ENCODE results near the gene MYBPHL.

MYBPHL gene

DNA sequence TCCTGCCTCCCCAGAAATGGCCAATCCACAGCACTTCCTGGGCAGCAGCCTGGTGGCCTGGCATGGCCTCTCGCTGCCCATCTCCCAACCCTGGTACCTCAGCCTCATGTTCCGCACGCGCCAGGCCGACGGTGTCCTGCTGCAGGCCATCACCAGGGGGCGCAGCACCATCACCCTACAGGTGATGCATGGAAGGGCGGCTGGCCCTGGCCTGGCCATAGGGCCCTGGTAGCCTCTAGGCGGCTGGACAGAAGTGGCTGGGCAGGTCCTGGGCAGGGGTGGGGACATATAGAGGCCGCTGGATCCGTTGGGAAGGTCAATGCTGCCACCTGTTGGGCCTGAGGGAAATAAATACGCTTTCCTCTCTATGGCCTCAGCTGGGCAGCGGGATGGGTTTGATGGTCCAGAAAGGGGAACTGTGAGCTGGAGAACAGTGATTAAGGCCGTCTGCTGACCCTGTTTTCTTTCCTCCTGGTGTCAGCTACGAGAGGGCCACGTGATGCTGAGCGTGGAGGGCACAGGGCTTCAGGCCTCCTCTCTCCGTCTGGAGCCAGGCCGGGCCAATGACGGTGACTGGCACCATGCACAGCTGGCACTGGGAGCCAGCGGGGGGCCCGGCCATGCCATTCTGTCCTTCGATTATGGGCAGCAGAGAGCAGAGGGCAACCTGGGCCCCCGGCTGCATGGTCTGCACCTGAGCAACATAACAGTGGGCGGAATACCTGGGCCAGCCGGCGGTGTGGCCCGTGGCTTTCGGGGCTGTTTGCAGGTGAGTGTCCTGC is 43.0 kb downstream of the MYBPHL start:
- peak in 12 of 14 donors; percentile 39 to 87 (median 79) for DNase-seq

DNA sequence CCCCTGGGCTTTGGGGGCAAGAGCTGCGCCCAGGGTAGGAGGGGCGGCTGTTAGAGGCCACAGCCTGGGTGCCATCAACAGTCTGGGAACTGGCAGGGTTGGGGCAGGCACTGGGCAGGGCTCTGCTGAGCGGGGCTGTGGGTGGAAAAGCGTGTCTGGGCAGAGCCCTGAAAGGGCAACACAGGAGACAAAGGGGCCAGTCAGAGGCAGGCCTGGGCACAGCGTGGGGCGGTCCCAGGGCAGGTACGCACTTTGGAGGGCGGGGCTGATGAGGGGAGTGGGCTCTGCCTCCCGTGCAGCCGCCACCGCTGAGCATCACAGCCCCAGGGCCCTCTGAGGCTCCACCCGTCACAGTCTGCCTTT is 43.6 kb downstream of the MYBPHL start:
- no peak for DNase-seq

DNA sequence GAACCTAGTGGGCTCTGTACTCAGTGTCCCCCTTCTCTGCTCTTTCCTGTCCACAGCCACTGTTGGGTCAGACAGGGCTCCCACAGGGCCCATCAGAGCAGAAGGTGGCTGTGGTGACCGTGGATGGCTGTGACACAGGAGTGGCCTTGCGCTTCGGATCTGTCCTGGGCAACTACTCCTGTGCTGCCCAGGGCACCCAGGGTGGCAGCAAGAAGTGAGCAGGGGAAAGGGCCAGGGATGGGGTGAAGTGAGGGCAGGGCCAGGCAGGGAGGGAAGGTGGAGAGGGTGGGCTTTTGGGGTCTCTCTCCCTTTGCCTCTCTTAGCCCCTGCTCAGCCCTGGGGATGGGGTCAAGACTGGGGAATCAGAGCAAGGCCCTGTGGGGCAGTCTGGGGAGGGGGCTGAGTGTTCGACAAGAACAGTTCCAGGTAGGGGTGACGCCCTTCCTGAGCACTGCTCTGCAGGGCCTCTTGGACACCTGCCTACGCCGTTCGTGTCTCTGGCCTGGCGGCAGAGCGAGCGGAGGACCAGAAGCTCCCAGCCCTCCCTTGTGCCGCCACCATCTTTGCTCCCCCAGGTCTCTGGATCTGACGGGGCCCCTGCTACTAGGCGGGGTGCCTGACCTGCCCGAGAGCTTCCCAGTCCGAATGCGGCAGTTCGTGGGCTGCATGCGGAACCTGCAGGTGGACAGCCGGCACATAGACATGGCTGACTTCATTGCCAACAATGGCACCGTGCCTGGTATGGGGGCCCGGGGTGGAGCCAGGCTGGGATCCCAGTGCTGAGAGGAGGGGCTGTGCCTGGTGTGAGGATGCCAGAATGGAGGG is 44.4 kb downstream of the MYBPHL start:
- no peak for DNase-seq

GRCh38 chr1:109261578-109261977 is 45.2 kb downstream of the MYBPHL start:
- DNase-seq: no peak

GRCh38 chr1:109261006-109261405 is 45.8 kb downstream of the MYBPHL start:
- DNase-seq: no peak

- DNase-seq: no peak
Measured at GRCh38 chr1:109259674-109260557, 46.9 kb downstream of the MYBPHL start.

DNA sequence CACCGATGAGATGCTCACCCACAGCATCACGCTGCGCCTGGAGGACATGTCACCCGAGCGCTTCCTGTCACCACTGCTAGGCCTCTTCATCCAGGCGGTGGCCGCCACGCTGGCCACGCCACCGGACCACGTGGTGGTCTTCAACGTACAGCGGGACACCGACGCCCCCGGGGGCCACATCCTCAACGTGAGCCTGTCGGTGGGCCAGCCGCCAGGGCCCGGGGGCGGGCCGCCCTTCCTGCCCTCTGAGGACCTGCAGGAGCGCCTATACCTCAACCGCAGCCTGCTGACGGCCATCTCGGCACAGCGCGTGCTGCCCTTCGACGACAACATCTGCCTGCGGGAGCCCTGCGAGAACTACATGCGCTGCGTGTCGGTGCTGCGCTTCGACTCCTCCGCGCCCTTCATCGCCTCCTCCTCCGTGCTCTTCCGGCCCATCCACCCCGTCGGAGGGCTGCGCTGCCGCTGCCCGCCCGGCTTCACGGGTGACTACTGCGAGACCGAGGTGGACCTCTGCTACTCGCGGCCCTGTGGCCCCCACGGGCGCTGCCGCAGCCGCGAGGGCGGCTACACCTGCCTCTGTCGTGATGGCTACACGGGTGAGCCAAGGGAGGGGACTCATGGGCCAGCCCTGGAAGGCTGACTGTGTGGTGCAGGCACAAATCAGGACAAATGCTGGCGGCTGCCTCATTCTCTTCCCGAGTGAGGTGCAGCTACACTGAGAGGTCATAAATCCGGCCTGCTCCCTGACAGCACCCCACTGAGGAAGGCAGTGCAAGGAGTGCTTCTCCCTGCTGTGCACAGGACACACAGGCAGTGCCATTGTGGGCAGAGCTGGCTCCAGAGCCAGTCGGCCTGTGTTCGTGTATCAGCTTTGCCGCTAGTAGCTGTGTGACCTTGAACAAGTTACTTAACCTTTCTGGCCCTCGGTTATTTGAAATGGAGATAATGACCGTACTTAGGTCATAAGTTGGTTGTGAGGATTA is 48.0 kb downstream of the MYBPHL start:
- no peak for DNase-seq

DNA sequence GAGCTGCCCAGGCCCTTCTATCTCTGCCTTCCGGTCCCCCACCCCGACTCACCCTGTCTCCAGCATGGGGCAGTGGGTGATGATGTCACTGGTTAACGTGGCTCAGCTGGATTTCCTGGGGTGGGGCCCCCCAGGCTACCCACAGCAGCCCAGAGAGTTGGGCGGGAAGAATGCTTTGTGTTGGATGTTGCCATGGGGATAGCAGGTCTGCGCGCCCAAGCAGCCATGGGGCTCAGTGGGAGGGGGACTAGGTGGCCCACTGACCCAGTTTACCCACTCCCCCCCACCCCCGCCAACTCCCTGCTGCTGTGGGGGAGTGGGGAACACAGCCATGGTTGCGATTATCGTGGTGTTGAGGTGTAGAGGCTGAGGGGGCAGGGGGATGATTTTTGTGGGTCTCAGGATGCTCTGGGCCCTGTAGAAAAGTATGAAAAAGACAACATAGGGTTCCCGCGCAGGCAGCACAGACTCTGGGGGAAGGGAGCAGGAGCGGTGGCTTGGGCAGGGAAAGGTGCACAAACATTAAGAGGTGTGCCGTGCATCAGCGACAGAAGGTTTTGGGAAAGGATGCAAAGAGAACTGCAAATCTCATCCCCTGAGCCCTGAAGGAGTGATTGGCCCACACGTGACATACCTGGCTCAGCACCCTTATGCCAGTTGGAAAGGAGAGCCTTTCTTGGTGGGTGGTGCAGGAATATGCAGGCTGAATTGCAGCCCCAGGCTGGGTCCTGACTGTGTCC is 49.0 kb downstream of the MYBPHL start:
- DNase-seq: no peak

- DNase-seq: no peak
Measured at GRCh38 chr1:109256971-109257681, 49.7 kb downstream of the MYBPHL start.

- DNase-seq: no peak
Measured at GRCh38 chr1:109256085-109256484, 50.7 kb downstream of the MYBPHL start.

DNA sequence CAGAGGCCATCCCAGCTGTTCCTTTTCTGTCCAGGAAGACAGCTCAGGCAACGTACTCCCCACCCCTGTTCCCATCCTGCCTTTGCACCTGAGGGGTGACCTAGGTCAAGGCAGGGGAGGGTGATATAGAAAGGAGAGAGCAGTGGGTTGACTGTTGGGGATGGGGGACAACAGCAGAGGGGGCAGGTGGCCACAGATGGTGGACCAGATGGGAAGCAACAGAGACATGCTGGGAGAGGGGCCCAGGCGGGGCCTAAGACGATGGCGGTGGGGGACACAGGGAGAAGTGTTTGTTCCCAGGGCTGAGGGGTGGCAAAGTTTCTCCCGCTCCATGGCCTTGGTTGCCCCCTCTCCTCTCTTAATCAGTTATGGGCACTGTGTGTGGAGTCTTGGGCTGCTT is 51.1 kb downstream of the MYBPHL start:
- DNase-seq: no peak

DNA sequence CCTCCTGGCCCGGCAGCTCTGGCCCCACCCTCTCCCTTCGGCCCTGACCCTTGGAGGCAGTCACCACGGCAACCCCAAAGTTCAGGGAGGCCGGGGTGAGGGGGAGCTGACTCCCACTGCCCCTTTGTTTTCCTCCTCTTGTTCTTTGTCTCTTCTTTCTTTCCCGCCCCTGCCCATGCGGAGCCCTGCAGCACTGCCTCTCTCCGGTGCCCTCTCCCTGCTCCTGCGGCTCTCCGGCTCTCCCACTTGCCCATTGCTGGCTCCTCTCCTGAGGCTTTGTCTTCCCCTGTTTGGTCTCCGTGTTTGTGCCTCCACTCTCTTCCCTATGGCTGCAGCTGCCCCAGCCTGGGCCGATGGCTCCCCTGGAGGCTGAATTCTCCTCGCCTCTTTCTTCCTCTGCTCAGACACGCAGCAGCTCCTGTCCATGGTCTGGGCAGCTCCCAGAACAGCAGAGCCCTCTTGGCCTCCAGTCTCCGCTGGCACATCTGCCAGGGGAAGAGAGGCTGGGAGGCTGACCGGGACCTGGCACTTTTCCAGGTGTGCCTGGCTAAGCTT is 51.6 kb downstream of the MYBPHL start:
- DNase-seq: peak in 1 of 14 donors; percentile 42

DNA sequence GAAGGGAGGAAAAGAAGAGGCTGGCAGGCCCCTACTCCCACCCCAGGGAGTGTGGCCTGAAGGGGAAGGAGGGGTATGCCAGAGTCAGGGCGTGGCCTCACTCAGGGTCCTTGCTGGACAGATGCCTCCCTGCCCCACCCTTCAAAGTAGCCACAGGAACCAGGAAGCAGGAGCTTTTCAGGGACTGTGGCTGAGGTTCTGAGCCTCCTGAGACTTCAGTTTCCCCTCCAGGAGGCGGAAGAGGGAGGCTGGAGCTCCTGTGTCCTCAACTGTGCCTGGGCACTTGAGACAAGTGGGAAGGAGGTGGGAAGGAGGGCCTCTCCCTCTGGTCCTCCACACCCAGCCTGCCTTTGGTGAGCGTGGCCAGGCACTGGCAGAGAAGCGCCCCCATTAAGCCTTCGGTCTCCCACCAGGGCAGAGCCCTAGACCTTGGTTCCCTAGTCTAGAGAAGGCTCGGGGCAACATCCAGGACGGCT is 52.2 kb downstream of the MYBPHL start:
- no peak for DNase-seq

GRCh38 chr1:109253803-109254620 is 52.8 kb downstream of the MYBPHL start:
- DNase-seq: peak in 1 of 14 donors; percentile 82

DNA sequence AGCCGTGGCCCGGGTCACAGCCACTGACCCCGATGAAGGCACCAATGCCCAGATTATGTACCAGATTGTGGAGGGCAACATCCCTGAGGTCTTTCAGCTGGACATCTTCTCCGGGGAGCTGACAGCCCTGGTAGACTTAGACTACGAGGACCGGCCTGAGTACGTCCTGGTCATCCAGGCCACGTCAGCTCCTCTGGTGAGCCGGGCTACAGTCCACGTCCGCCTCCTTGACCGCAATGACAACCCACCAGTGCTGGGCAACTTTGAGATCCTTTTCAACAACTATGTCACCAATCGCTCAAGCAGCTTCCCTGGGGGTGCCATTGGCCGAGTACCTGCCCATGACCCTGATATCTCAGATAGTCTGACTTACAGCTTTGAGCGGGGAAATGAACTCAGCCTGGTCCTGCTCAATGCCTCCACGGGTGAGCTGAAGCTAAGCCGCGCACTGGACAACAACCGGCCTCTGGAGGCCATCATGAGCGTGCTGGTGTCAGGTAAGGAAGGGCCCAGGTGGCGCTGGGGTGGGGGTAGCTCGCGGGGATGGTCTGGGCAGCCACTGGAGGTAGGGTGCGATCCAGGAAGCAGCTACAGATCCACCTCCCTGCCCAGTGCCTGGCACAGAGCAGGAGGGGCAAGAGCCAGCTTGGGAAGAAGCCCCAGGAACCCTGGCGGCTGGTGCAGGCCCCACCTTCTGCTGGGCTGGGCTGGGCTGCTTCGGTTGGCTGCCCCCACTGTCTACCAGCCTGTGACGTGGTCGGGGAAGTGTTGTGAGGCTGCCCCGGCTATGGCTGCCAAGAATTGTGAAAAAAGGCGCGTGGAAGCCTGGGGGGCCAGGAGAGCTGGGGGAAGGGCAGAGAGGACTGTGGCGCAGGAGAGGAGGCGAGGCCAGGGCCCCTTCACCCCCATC is 53.7 kb downstream of the MYBPHL start:
- DNase-seq: peak; percentile 26 to 88 (median 78)

- DNase-seq: no peak
Measured at GRCh38 chr1:109252167-109252892, 54.5 kb downstream of the MYBPHL start.

All from C1 segment of cervical spinal cord (tissue), 14 donors.